Measurements from ENCODE around the gene SAFB.

- TF ChIP-seq POLR2A (IDR thresholded peaks at IDR 0.05; ENCODE audit: low read length), result no peak
- TF ChIP-seq CTCF (IDR thresholded peaks at IDR 0.05), result no peak
- no peak for TF ChIP-seq BHLHE40 (IDR thresholded peaks at IDR 0.05; ENCODE audit: low read depth, low read length)
- TF ChIP-seq POLR2AphosphoS2 (conservative IDR thresholded peaks at IDR 0.05; ENCODE audit: low read length), result no peak
- TF ChIP-seq EP300 (IDR thresholded peaks at IDR 0.05), result no peak
Observed at GRCh38 chr19:5637971-5638370, 15.1 kb downstream of the SAFB start.
